ENCODE results near the gene FKBP2. TPM values are rescaled to one million over a fixed set of nuclear protein-coding genes. Genes with fewer than 3 reads are reported as not detected.

FKBP2 gene
- total RNA-seq, 1 donor from 2014 or later, result 42.1 TPM

- Mint-ChIP-seq H3K4me3 (ENCODE audit: unreplicated experiment) (no peak overlapping the region), H3K27ac (ENCODE audit: unreplicated experiment) (no peak overlapping the region), H3K36me3 (ENCODE audit: low read depth) (peaks cover 23% of the 10 kb centered on the region), H3K9me3 (ENCODE audit: low read depth) (no peaks in the 10 kb centered on the region), H3K4me1 (ENCODE audit: low read depth) (peaks cover 23% of the 10 kb centered on the region), H3K27me3 (ENCODE audit: low read depth) (no peaks in the 10 kb centered on the region)
- TF ChIP-seq, protein P1, sequence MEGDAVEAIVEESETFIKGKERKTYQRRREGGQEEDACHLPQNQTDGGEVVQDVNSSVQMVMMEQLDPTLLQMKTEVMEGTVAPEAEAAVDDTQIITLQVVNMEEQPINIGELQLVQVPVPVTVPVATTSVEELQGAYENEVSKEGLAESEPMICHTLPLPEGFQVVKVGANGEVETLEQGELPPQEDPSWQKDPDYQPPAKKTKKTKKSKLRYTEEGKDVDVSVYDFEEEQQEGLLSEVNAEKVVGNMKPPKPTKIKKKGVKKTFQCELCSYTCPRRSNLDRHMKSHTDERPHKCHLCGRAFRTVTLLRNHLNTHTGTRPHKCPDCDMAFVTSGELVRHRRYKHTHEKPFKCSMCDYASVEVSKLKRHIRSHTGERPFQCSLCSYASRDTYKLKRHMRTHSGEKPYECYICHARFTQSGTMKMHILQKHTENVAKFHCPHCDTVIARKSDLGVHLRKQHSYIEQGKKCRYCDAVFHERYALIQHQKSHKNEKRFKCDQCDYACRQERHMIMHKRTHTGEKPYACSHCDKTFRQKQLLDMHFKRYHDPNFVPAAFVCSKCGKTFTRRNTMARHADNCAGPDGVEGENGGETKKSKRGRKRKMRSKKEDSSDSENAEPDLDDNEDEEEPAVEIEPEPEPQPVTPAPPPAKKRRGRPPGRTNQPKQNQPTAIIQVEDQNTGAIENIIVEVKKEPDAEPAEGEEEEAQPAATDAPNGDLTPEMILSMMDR (IDR thresholded peaks at IDR 0.05), result no peak
- no peak for DNase-seq (ENCODE audit: low spot score)
These were observed 14.5 kb downstream of the FKBP2 start for GRCh38 chr11:64255135-64256128.

GRCh38 chr11:64256300-64256699, 15.4 kb downstream of the FKBP2 start:
- TF ChIP-seq, protein P1 (IDR thresholded peaks at IDR 0.05), result no peak
- DNase-seq (ENCODE audit: low spot score), result no peak
- no peak overlapping the region for H3K4me3 Mint-ChIP-seq (ENCODE audit: unreplicated experiment)
- H3K27me3 Mint-ChIP-seq (ENCODE audit: low read depth), result no peaks in the 10 kb centered on the region
- no peak overlapping the region for H3K27ac Mint-ChIP-seq (ENCODE audit: unreplicated experiment)
- peaks cover 19% of the 10 kb centered on the region for H3K4me1 Mint-ChIP-seq (ENCODE audit: low read depth)
- peaks cover 23% of the 10 kb centered on the region for H3K36me3 Mint-ChIP-seq (ENCODE audit: low read depth)
- H3K9me3 Mint-ChIP-seq (ENCODE audit: low read depth), result no peaks in the 10 kb centered on the region

GRCh38 chr11:64258356-64258755, 17.5 kb downstream of the FKBP2 start:
- Mint-ChIP-seq H3K27ac (ENCODE audit: unreplicated experiment) (no peak overlapping the region), H3K27me3 (ENCODE audit: low read depth) (no peaks in the 10 kb centered on the region), H3K9me3 (ENCODE audit: low read depth) (no peaks in the 10 kb centered on the region), H3K4me1 (ENCODE audit: low read depth) (peaks cover 14% of the 10 kb centered on the region), H3K36me3 (ENCODE audit: low read depth) (peaks cover 33% of the 10 kb centered on the region), H3K4me3 (ENCODE audit: unreplicated experiment) (no peak overlapping the region)
- peak; percentile 87 for DNase-seq (ENCODE audit: low spot score)
- TF ChIP-seq, protein P1 (IDR thresholded peaks at IDR 0.05), result no peak

- peaks cover 7% of the 10 kb centered on the region for H3K4me1 Mint-ChIP-seq (ENCODE audit: low read depth)
- no peak overlapping the region for H3K4me3 Mint-ChIP-seq (ENCODE audit: unreplicated experiment)
- no peaks in the 10 kb centered on the region for H3K9me3 Mint-ChIP-seq (ENCODE audit: low read depth)
- no peak for DNase-seq (ENCODE audit: low spot score)
- no peaks in the 10 kb centered on the region for H3K27me3 Mint-ChIP-seq (ENCODE audit: low read depth)
- TF ChIP-seq, protein P1 (IDR thresholded peaks at IDR 0.05), result no peak
- peaks cover 34% of the 10 kb centered on the region for H3K36me3 Mint-ChIP-seq (ENCODE audit: low read depth)
- no peak overlapping the region for H3K27ac Mint-ChIP-seq (ENCODE audit: unreplicated experiment)
These were observed 18.1 kb downstream of the FKBP2 start for GRCh38 chr11:64258946-64259532.

- no peak for DNase-seq (ENCODE audit: low spot score)
- Mint-ChIP-seq H3K4me3 (ENCODE audit: unreplicated experiment) (no peak overlapping the region), H3K27ac (ENCODE audit: unreplicated experiment) (no peak overlapping the region), H3K9me3 (ENCODE audit: low read depth) (no peaks in the 10 kb centered on the region), H3K4me1 (ENCODE audit: low read depth) (peaks cover 5% of the 10 kb centered on the region), H3K27me3 (ENCODE audit: low read depth) (no peaks in the 10 kb centered on the region), H3K36me3 (ENCODE audit: low read depth) (peaks cover 34% of the 10 kb centered on the region)
- TF ChIP-seq, protein P1 (IDR thresholded peaks at IDR 0.05), result no peak
These were observed 18.7 kb downstream of the FKBP2 start for GRCh38 chr11:64259533-64260067.
